OCI-LY7 (cell line): ENCODE data around the gene B3GALT4. TPM values are rescaled to one million over a fixed set of nuclear protein-coding genes. Genes with fewer than 3 reads are reported as not detected.

Experiments
- BruUV-seq: library from RNA; stranded (reverse); fragments of 400-500 nt; replicated peaks from 2 replicates; lab custom pipeline; 2021; lab: Mats Ljungman, UMichigan
- CTCF ChIA-PET: fragments of 300-600 bp; sonication (Branson Sonifier 250); formaldehyde crosslinking; loops from one replicate; lab custom pipeline; 2022; ENCODE audit warnings: antibody characterized with exemption; ENCODE audit not compliant: unreplicated experiment; lab: Charles Lee
- POLR2A ChIA-PET: fragments of 300-600 bp; sonication (Branson Sonifier 250); formaldehyde crosslinking; loops from one replicate; lab custom pipeline; 2022; ENCODE audit warnings: antibody characterized with exemption; lab: Charles Lee
- DNase-seq: peaks from one replicate; pipeline ENCODE4 v3.0.0-alpha.2; 2015; ENCODE audit warnings: low spot score
- H2AFZ ChIP-seq: fragments of 200-600 bp; sonication (generic), shearing (Covaris generic); 2 replicates; pipeline ENCODE4 v1.6.1; 2014; ENCODE audit warnings: mild to moderate bottlenecking, antibody characterized with exemption, low read length, moderate library complexity
- H3K27ac ChIP-seq: fragments of 200-600 bp; sonication (generic); 2 replicates; pipeline ENCODE4 v1.5.1; 2014; ENCODE audit warnings: mixed run types, low read depth, mild to moderate bottlenecking, moderate library complexity, low read length, inconsistent platforms; ENCODE audit not compliant: poor library complexity, severe bottlenecking
- H3K36me3 ChIP-seq: fragments of 200-600 bp; sonication (generic); 2 replicates; pipeline ENCODE4 v1.6.1; 2014; ENCODE audit warnings: mild to moderate bottlenecking, antibody characterized with exemption, low read length, moderate library complexity, mixed read lengths; ENCODE audit not compliant: insufficient read depth
- H3K4me1 ChIP-seq: fragments of 200-600 bp; sonication (generic); 2 replicates; pipeline ENCODE4 v1.5.1; 2014; ENCODE audit warnings: mild to moderate bottlenecking, low read length; ENCODE audit not compliant: insufficient read depth, poor library complexity, severe bottlenecking
- H3K4me2 ChIP-seq: fragments of 200-600 bp; sonication (generic); 2 replicates; pipeline ENCODE4 v1.6.1; 2014; ENCODE audit warnings: mild to moderate bottlenecking, low read length
- H3K4me3 ChIP-seq: fragments of 200-600 bp; sonication (generic); 2 replicates; pipeline ENCODE4 v1.5.1; 2014; ENCODE audit warnings: mild to moderate bottlenecking, low read depth, low read length; ENCODE audit not compliant: poor library complexity, severe bottlenecking
- H3K79me2 ChIP-seq: fragments of 200-600 bp; sonication (generic); 2 replicates; pipeline ENCODE4 v1.6.1; 2016; ENCODE audit warnings: low read depth, mild to moderate bottlenecking, low read length, moderate library complexity, mixed read lengths; ENCODE audit not compliant: insufficient read depth
- H3K9me2 ChIP-seq: fragments of 200-600 bp; sonication (generic); 2 replicates; pipeline ENCODE4 v1.6.1; 2016; ENCODE audit warnings: mild to moderate bottlenecking, low read length, mixed read lengths; ENCODE audit not compliant: insufficient read depth
- H3K9me3 ChIP-seq: fragments of 200-600 bp; sonication (generic); 2 replicates; pipeline ENCODE4 v1.6.1; 2014; ENCODE audit warnings: mild to moderate bottlenecking, mixed run types, low read length, mixed read lengths
- H4K20me1 ChIP-seq: fragments of 200-600 bp; sonication (generic); 2 replicates; pipeline ENCODE4 v1.6.1; 2014; ENCODE audit warnings: mild to moderate bottlenecking, antibody characterized with exemption, low read length, moderate library complexity, mixed read lengths; ENCODE audit not compliant: insufficient read depth
- CTCF ChIP-seq: fragments of 200-600 bp; sonication (generic); conservative IDR thresholded peaks from 2 replicates; pipeline ENCODE4 v1.5.1; 2014; ENCODE audit warnings: mild to moderate bottlenecking, antibody characterized with exemption, low read length, moderate library complexity, mixed read lengths
- EZH2phosphoT487 ChIP-seq: fragments of 200-600 bp; sonication (generic); IDR thresholded peaks from 2 replicates; pipeline ENCODE4 v1.6.1; 2018; ENCODE audit warnings: low read depth, borderline replicate concordance, mild to moderate bottlenecking, mixed run types, antibody characterized with exemption, low read length, moderate library complexity, mixed read lengths
- intact Hi-C: fragments of 100-400 bp; cut with micrococcal nuclease; formaldehyde crosslinking; loops from one replicate; pipeline ENCODE4 v1.10.0; 2022; ENCODE audit not compliant: unreplicated experiment
- total RNA-seq, 2 experiments: library from RNA; depleted of rRNA in 1 of 2; stranded (reverse); fragments of >200 nt in 1 of 2; shearing (Covaris generic) in 1 of 2; gene quantifications; 2 replicates each; pipeline ENCODE4 v1.2.3, GENCODE V29; 2014 to 2022

The B3GALT4 gene
- total RNA-seq, 2 experiments from 2014 or later = 14.1 to 14.2 TPM

- ChIA-PET POLR2A (interaction anchor here (0.6 kb wide), 2 partner anchors 75 to 1497 kb away, joined by 3 to 4 read pairs; no protein-coding TSS in a partner anchor), CTCF (no interaction called here)
- DNase-seq = no peak
- Histone ChIP-seq H3K4me2 (no peak overlapping the region), H3K79me2 (no peaks in the 10 kb centered on the region), H3K4me1 (no peaks in the 10 kb centered on the region), H3K4me3 (no peak overlapping the region), H2AFZ (no peak overlapping the region), H4K20me1 (no peaks in the 10 kb centered on the region), H3K9me3 (no peaks in the 10 kb centered on the region), H3K27ac (no peak overlapping the region), H3K9me2 (no peaks in the 10 kb centered on the region), H3K36me3 (no peaks in the 10 kb centered on the region)
- no peak for TF ChIP-seq CTCF
- no peak for TF ChIP-seq EZH2phosphoT487
- intact Hi-C loops = no loop called here
- BruUV-seq = no TSS peak
These were observed 40.6 kb upstream of the B3GALT4 start for GRCh38 chr6:33236328-33236727.

- no peaks in the 10 kb centered on the region for H3K4me1 ChIP-seq
- TF ChIP-seq EZH2phosphoT487 (no peak), CTCF (no peak)
- H3K27ac ChIP-seq = no peak overlapping the region
- intact Hi-C loops = no loop called here
- H2AFZ ChIP-seq = no peak overlapping the region
- ChIA-PET POLR2A (no interaction called here), CTCF (no interaction called here)
- no peak overlapping the region for H3K4me2 ChIP-seq
- no peaks in the 10 kb centered on the region for H3K9me2 ChIP-seq
- H3K9me3 ChIP-seq = no peaks in the 10 kb centered on the region
- BruUV-seq = no TSS peak
- H3K36me3 ChIP-seq = no peaks in the 10 kb centered on the region
- no peaks in the 10 kb centered on the region for H4K20me1 ChIP-seq
- no peak for DNase-seq
- H3K79me2 ChIP-seq = no peaks in the 10 kb centered on the region
- no peak overlapping the region for H3K4me3 ChIP-seq
These were observed 40.1 kb upstream of the B3GALT4 start for GRCh38 chr6:33236852-33237251.

- no peak for DNase-seq
These were observed 39.2 kb upstream of the B3GALT4 start for GRCh38 chr6:33237741-33238140.

More at GRCh38 chr6:33237741-33238140, 39.2 kb upstream of the B3GALT4 start:
- Histone ChIP-seq H4K20me1 (no peaks in the 10 kb centered on the region), H3K79me2 (no peaks in the 10 kb centered on the region), H3K9me2 (no peaks in the 10 kb centered on the region), H2AFZ (no peak overlapping the region), H3K4me3 (no peak overlapping the region), H3K27ac (no peak overlapping the region), H3K4me2 (no peak overlapping the region), H3K36me3 (no peaks in the 10 kb centered on the region), H3K4me1 (no peaks in the 10 kb centered on the region), H3K9me3 (no peaks in the 10 kb centered on the region)
- BruUV-seq = no TSS peak
- ChIA-PET POLR2A (interaction anchor here (1.1 kb wide), 1 partner anchor 18 kb away, joined by 3 read pairs; no protein-coding TSS in a partner anchor), CTCF (no interaction called here)
- TF ChIP-seq CTCF (no peak), EZH2phosphoT487 (no peak)
- intact Hi-C loops = no loop called here
